ENCODE data around the gene MACROD2.
"Not testable (repeated sequence)": the region's sequence is repeated elsewhere in the genome, so short reads cannot be mapped to it uniquely, and the experiment has no call there.

Gene MACROD2

DNA sequence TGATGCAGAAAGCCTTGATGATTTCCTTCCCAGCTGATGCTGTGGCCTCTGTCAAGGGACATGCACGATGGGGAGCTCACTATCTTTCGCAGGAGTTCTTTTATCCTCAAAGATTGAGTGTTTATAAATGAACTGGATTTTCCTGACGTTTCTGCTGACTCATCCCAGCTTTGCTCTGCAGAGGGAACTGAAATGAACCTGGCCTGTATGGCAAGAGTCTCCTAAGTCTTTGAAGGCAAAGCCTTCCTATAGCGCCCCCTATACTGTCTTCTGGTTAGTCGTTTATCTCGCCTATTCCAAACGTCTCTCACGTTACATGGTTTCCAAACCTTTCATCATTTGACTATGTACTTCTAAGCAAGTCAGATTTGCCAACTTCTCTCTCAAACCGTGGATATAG lies 2012.6 kb downstream of the MACROD2 start:
- TF ChIP-seq, protein P1, sequence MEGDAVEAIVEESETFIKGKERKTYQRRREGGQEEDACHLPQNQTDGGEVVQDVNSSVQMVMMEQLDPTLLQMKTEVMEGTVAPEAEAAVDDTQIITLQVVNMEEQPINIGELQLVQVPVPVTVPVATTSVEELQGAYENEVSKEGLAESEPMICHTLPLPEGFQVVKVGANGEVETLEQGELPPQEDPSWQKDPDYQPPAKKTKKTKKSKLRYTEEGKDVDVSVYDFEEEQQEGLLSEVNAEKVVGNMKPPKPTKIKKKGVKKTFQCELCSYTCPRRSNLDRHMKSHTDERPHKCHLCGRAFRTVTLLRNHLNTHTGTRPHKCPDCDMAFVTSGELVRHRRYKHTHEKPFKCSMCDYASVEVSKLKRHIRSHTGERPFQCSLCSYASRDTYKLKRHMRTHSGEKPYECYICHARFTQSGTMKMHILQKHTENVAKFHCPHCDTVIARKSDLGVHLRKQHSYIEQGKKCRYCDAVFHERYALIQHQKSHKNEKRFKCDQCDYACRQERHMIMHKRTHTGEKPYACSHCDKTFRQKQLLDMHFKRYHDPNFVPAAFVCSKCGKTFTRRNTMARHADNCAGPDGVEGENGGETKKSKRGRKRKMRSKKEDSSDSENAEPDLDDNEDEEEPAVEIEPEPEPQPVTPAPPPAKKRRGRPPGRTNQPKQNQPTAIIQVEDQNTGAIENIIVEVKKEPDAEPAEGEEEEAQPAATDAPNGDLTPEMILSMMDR (IDR thresholded peaks at IDR 0.05; ENCODE audit: extremely low read depth, missing control alignments) = no peak
- no peak for DNase-seq (ENCODE audit: low spot score)

DNA sequence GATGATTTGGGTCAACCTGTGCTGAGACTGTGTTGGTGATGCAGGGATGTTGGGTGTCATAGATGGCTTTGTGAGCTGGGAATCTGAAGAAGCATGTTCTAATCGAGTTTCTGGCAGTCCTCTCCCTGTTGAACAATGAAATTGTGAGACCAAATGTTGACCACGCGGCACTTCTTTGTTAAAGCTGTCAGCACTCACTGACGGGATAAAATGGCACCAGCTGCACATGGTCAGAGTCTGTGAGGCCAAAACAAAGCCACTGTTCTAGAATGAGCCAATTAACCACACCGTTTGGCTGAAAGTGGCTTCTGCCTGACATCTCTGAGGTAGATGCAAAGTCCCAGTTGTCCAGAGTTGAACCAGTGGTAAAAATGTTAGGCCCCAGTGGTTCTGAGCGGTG lies 2015.7 kb downstream of the MACROD2 start:
- DNase-seq (ENCODE audit: low spot score) = no peak
- TF ChIP-seq, protein P1 (IDR thresholded peaks at IDR 0.05; ENCODE audit: extremely low read depth, missing control alignments) = no peak

DNA sequence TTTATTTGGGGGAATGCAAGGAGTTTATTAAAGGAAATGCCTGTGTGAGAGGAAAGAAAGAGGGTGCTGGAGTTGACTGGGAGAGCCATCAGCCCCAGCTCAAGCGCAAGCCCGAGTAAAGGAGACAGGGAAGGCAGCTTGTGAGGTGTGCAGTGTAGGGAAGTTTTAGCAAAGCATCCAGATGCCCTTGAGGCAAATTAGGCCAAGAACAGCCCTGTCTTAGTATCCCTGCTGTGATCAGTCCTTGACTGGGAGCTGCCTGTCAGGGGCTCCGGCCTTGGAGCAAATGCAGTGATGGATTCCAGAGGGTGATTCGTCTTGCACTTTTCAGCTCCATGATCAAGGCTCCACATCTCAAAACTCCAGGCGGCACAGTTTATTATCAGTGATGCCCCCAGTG lies 2016.2 kb downstream of the MACROD2 start:
- TF ChIP-seq, protein P1 (IDR thresholded peaks at IDR 0.05; ENCODE audit: extremely low read depth, missing control alignments) = no peak
- no peak for DNase-seq (ENCODE audit: low spot score)

- DNase-seq (ENCODE audit: low spot score) = not testable (repeated sequence)
These were observed 2017.6 kb downstream of the MACROD2 start for GRCh38 chr20:16012934-16013333.

GRCh38 chr20:16013631-16014030 lies 2018.3 kb downstream of the MACROD2 start:
- TF ChIP-seq, protein P1 (IDR thresholded peaks at IDR 0.05; ENCODE audit: extremely low read depth, missing control alignments) = no peak
- DNase-seq (ENCODE audit: low spot score) = no peak

- TF ChIP-seq, protein P1 (IDR thresholded peaks at IDR 0.05; ENCODE audit: extremely low read depth, missing control alignments) = no peak
- no peak for DNase-seq (ENCODE audit: low spot score)
These were observed 2019.1 kb downstream of the MACROD2 start for GRCh38 chr20:16014436-16014835.

- DNase-seq (ENCODE audit: low spot score) = no peak
- TF ChIP-seq, protein P1 (IDR thresholded peaks at IDR 0.05; ENCODE audit: extremely low read depth, missing control alignments) = no peak
These were observed 2022.3 kb downstream of the MACROD2 start for GRCh38 chr20:16017656-16018055.

- no peak for DNase-seq (ENCODE audit: low spot score)
- TF ChIP-seq, protein P1 (IDR thresholded peaks at IDR 0.05; ENCODE audit: extremely low read depth, missing control alignments) = no peak
These were observed 2023.6 kb downstream of the MACROD2 start for GRCh38 chr20:16018881-16019280.
